K562 treated with DMSO at 1 percent for 48 hours (cell line): Measurements from ENCODE around the gene PROSER3. TPM values are rescaled to one million over a fixed set of nuclear protein-coding genes. Genes with fewer than 3 reads are reported as not detected.

ENCODE experiments used
- total RNA-seq: library from RNA; unstranded; fragments of 300-600 nt; gene quantifications from 2 replicates; pipeline ENCODE4 v1.2.3, GENCODE V29; 2022; ENCODE audit warnings: low replicate concordance; ENCODE audit errors: extremely low read depth

Gene PROSER3
- not detected in 2 replicates for total RNA-seq

GRCh38 chr19:35757749-35758608 is at the start of gene PROSER3:
Gene PROSER3 (plus strand): TSS chr19:35758176. CDS start chr19:35758216, 40 bp downstream.

GRCh38 chr19:35717665-35718344 is 40.2 kb upstream of the PROSER3 start, which contains the start of gene KMT2B:
Gene KMT2B (plus strand): TSS chr19:35718003. CDS start chr19:35718019, 16 bp downstream.

DNA sequence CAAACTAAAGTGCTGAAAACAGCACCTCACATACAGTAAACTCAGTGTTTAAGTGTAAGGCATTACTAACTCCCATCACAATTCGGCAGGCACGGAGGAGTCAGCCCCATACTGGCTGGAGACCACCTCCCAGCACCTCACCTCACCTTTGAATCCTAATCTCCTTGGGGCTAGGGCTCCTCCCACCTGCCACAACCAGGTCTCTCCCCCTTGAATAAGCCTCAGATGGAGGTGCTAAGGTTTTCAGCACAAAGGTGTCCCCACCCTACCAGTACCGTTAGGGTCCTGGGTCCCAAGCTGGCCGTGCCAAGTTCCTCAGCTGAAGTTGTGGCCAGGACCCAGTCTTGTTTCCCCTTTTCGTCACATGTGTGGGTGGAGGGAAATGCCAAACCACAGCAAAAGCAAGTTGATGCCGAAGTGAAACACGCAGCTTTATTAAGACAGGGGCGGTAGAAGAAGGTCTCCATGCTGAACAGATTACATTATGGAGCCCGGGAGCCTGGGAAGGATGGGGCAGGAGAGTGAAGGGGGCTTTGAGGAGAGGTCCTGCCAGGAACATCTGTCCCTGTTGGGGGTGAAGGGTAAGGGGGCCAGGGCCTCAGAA is 15.8 kb upstream of the PROSER3 start, which contains the start of gene IGFLR1:
TSS of gene IGFLR1 (minus strand) at position 332 of the 604 bp plus-strand sequence. CDS start 1,272 bp downstream, outside the sequence.

GRCh38 chr19:35745328-35746086 is 12.5 kb upstream of the PROSER3 start, which contains the start of the genes PSENEN and U2AF1L4:
Gene PSENEN (plus strand): TSS chr19:35745651. CDS start chr19:35745931, 280 bp downstream.
Gene U2AF1L4 (minus strand): TSS chr19:35745418. CDS start chr19:35745391, 27 bp downstream.

GRCh38 chr19:35748106-35749020 is 9.6 kb upstream of the PROSER3 start, which contains the start of gene LIN37:
Gene LIN37 (plus strand): TSS chr19:35748576. CDS start chr19:35748725, 149 bp downstream.

DNA sequence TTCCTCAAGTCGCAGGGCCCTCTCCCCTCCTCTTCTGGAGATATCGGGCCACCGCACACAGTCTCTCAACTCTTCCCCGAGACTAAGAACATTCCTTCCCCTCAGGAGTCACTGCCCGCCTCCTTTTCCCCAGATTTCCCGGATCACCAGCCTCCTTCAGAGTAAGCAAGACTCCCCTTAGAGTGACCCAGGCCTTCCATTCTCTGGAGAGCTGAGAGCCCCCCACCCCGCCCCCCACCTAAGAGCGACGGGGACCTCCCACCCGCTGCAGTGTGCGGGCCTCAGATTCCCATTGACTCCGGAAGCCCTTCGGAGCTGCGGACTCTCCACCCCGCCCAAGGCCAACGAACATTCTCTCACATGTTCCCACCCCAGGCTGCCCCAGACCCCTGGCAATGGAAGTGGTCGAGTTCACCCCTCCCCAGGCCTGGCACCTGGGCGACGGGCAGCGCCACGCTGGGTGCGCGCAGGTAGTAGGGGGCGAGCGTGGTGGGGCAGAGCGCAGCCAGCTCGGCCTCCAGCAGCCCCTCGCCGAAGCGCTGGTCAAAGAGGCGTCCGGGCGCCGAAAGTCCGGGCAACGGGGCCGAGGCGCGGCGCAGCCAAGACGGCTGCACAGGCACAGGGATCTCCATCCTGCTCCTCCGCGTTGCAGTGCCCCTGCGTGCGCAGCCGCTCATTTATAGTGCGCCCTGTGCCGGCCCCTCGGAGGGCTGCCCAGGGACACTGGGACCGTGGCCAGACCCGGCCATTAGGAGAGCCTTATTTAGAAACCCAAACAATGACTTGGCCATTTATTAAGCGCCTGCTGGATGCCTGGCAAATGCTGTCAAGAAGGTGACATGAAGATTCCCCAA is 1.4 kb upstream of the PROSER3 start, which contains the start of gene HSPB6:
TSS of gene HSPB6 (minus strand) at position 653 of the 854 bp plus-strand sequence. CDS start at position 632, 21 bp downstream.

GRCh38 chr19:35775298-35776101 is 17.5 kb downstream of the PROSER3 start, which contains the start of gene ARHGAP33:
Gene ARHGAP33 (plus strand): TSS chr19:35775564. CDS start chr19:35775659, 95 bp downstream.

DNA sequence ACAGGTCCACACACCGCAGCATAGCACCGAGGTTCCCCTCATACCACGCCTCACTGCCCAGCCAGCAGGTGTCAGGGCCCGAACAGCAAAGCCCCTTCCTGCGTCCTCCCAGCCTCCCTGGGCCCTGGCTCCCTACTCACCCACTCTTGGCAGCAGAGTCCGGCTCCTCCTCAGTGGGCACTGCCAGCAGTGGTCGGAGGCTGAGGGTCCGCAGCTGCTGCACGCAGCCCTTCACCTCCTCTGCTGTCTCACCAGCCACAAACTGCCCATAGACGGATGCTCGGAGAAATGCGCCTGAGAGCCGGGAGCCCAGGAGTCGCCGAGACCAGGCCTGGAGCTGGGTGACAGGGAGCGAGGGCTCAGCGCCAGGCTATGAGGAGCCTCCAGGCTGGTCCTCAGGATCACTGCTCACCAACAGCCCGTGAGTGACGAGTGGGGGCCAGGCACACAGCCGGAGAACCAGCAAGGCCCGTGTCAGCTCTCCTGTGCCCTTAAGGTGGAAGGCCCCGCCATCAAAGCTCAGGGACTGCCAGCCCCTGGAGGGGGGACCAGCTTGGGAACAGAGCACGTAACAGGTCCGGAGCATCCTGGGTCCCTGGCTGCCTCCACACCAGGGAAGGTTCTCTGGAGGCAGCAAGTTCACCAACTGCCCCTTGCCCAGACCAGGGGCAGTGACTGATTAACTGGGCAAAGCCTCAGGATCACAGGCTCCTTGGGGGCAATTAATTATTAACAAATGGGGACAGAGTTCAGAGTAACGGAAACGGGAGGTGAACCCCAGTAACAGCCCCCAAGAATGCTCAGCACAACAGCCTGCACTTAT is 54.5 kb downstream of the PROSER3 start, which contains the start of gene PRODH2:
TSS of gene PRODH2 (minus strand) at position 626 of the 823 bp plus-strand sequence. CDS start at position 586, 40 bp downstream.

Other genes starting within 250 kb of the PROSER3 start
- not detected in 2 replicates for gene DMKN, start 244.5 kb upstream of the PROSER3 start, total RNA-seq
- not detected in 2 replicates for gene SBSN, start 229.9 kb upstream of the PROSER3 start, total RNA-seq
- gene GAPDHS, start 224.7 kb upstream of the PROSER3 start, total RNA-seq: not detected in 2 replicates
- gene TMEM147, start 212.6 kb upstream of the PROSER3 start, total RNA-seq: not detected in 2 replicates
- gene ATP4A, start 194.5 kb upstream of the PROSER3 start, total RNA-seq: not detected in 2 replicates
- gene PMIS2, start 172.0 kb upstream of the PROSER3 start, total RNA-seq: not detected in 2 replicates
- gene HAUS5, start 145.4 kb upstream of the PROSER3 start, total RNA-seq: not detected in 2 replicates
- not detected in 2 replicates for gene RBM42, start 129.1 kb upstream of the PROSER3 start, total RNA-seq
- not detected in 2 replicates for gene ETV2, start 116.4 kb upstream of the PROSER3 start, total RNA-seq
- not detected in 2 replicates for gene COX6B1, start 109.9 kb upstream of the PROSER3 start, total RNA-seq
- not detected in 2 replicates for gene UPK1A, start 91.7 kb upstream of the PROSER3 start, total RNA-seq
- not detected in 2 replicates for gene ZBTB32, start 53.6 kb upstream of the PROSER3 start, total RNA-seq
- 67.8 TPM in 1 of 2 replicates, not detected in the other for gene KMT2B, start 40.2 kb upstream of the PROSER3 start, total RNA-seq
- not detected in 2 replicates for gene IGFLR1, start 15.7 kb upstream of the PROSER3 start, total RNA-seq
- not detected in 2 replicates for gene U2AF1L4, start 12.8 kb upstream of the PROSER3 start, total RNA-seq
- not detected in 2 replicates for gene PSENEN, start 12.5 kb upstream of the PROSER3 start, total RNA-seq
- gene LIN37, start 9.6 kb upstream of the PROSER3 start, total RNA-seq: not detected in 2 replicates
- gene HSPB6, start 1.1 kb upstream of the PROSER3 start, total RNA-seq: not detected in 2 replicates
- gene ARHGAP33, start 17.4 kb downstream of the PROSER3 start, total RNA-seq: not detected in 2 replicates
- gene PRODH2, start 54.7 kb downstream of the PROSER3 start, total RNA-seq: not detected in 2 replicates
- not detected in 2 replicates for gene NPHS1, start 94.3 kb downstream of the PROSER3 start, total RNA-seq
- gene KIRREL2, start 98.7 kb downstream of the PROSER3 start, total RNA-seq: not detected in 2 replicates
- gene APLP1, start 110.4 kb downstream of the PROSER3 start, total RNA-seq: not detected in 2 replicates
- gene NFKBID, start 142.4 kb downstream of the PROSER3 start, total RNA-seq: not detected in 2 replicates
- not detected in 2 replicates for gene HCST, start 144.4 kb downstream of the PROSER3 start, total RNA-seq
- gene TYROBP, start 150.1 kb downstream of the PROSER3 start, total RNA-seq: not detected in 2 replicates
- not detected in 2 replicates for gene LRFN3, start 178.2 kb downstream of the PROSER3 start, total RNA-seq
- not detected in 2 replicates for gene SDHAF1, start 237.0 kb downstream of the PROSER3 start, total RNA-seq